HepG2 (cell line): ENCODE data around the gene ASAP2. TPM values are rescaled to one million over a fixed set of nuclear protein-coding genes. Genes with fewer than 3 reads are reported as not detected.

Experiments
- EP300 ChIP-seq, 3 experiments: sonication (generic) in 1 of 3; formaldehyde crosslinking in 1 of 3; IDR thresholded peaks; 2 replicates each; pipeline versions ENCODE4 v1.5.1 to v1.6.1; 2011 to 2020; ENCODE audit warnings: low read depth in 2 of 3, low read length in 2 of 3, borderline replicate concordance in 1 of 3, improper control_type of control experiment in 1 of 3, mild to moderate bottlenecking in 1 of 3, missing genetic modification reagents in 1 of 3, moderate library complexity in 1 of 3
- IRF2 ChIP-seq: IDR thresholded peaks from 2 replicates; pipeline ENCODE4 v1.6.1; 2018; ENCODE audit warnings: missing genetic modification reagents, missing compliant biosample characterization
- NCOR1 ChIP-seq: fragments of 200-600 bp; sonication (generic); IDR thresholded peaks from 2 replicates; pipeline ENCODE4 v1.7.0; 2017; ENCODE audit warnings: antibody characterized with exemption, low read length, borderline replicate concordance
- XBP1 ChIP-seq: sonication (generic); formaldehyde crosslinking; IDR thresholded peaks from 2 replicates; pipeline ENCODE4 v1.5.0; 2020; ENCODE audit warnings: missing genetic modification reagents
- ZMYM2 ChIP-seq: sonication (generic); formaldehyde crosslinking; IDR thresholded peaks from 2 replicates; pipeline ENCODE4 v1.8.0; 2022; ENCODE audit warnings: mild to moderate bottlenecking, missing genetic modification reagents
- ZNF816 ChIP-seq: sonication (generic); formaldehyde crosslinking; IDR thresholded peaks from 2 replicates; pipeline ENCODE4 v1.8.0; 2022; ENCODE audit warnings: missing genetic modification reagents, mild to moderate bottlenecking, borderline replicate concordance
- polyA plus RNA-seq, 8 experiments: library from polyadenylated mRNA; depleted of rRNA in 3 of 8; stranded (reverse) in 7 of 8; unstranded in 1 of 8; fragments of >200 nt; fragmentation: Illumina TruSeq in 4 of 8; extraction: Trizol in 4 of 8; gene quantifications; 2 replicates each; pipeline versions ENCODE4 v1.2.1 to v1.2.3, GENCODE V29; 2011 to 2016; ENCODE audit warnings: low read depth in 4 of 8, missing spikeins in 1 of 8, mixed read lengths in 1 of 8; ENCODE audit not compliant: insufficient read depth in 1 of 8
- total RNA-seq, 5 experiments: library from RNA; depleted of rRNA; stranded (reverse); fragments of >200 nt; fragmentation: Illumina TruSeq; extraction: Trizol; gene quantifications; 2 replicates each; pipeline ENCODE4 v1.2.3, GENCODE V29; 2016; ENCODE audit warnings: low read depth in 1 of 5
- TF ChIP-seq, protein P1 (sequence below): sonication (generic); formaldehyde crosslinking; IDR thresholded peaks from 2 replicates; pipeline ENCODE4 v1.4.0; 2020; ENCODE audit warnings: missing genetic modification reagents, mild to moderate bottlenecking, borderline replicate concordance
- TF ChIP-seq, protein P2 (sequence below): sonication (generic); formaldehyde crosslinking; IDR thresholded peaks from 2 replicates; pipeline ENCODE4 v1.4.0; 2020; ENCODE audit warnings: missing genetic modification reagents
- TF ChIP-seq, protein P3 (sequence below): IDR thresholded peaks from 2 replicates; pipeline ENCODE4 v1.6.1; 2016
- TF ChIP-seq, protein P4 (sequence below): sonication (generic); formaldehyde crosslinking; IDR thresholded peaks from 2 replicates; pipeline ENCODE4 v1.4.0; 2020; ENCODE audit warnings: mild to moderate bottlenecking, missing genetic modification reagents, borderline replicate concordance
- TF ChIP-seq, protein P5 (sequence below): IDR thresholded peaks from 2 replicates; pipeline ENCODE4 v1.6.1; 2016; ENCODE audit warnings: missing biosample characterization, missing genetic modification reagents, low read depth

The ASAP2 gene
- total and polyA plus RNA-seq, 2 of the 13 experiments (the other 11 are each of a cell fraction or from before 2014, with no cell fraction given), result 7.3 to 22.3 TPM

DNA sequence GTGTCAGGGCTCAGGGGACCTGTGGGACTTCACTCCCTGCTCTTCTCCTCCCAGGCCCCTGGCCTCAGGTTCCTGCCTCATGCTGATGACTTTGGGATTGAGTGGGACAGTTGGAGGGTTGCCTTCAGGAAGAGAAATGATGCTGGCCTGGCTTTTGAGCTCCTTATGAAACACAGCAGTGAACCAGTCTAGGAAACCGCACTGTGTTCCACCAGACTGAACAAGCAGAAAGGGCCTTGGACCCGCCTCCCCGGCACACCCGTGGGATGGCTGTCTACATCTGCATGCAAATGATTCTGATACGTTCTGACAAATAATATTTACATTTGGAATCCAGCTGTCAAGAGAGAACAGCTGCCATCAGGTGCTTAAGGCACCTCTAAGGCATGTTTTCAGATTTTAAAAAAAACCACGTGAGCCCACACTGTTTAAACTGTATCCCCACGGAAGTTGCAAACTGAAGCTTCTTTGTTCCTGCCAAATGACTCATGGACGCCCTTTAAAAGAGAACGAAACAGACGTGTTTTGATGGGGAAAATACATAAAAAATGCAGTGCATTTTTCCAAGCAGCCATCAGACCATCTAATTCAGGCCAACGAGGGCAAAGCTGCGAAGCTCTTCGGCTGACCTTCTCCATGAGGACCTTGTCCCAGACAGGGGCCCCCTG, 27.6 kb upstream of the ASAP2 start (continued):
- no peak for TF ChIP-seq XBP1 (CRISPR knock-in tag)
- TF ChIP-seq, protein P1, sequence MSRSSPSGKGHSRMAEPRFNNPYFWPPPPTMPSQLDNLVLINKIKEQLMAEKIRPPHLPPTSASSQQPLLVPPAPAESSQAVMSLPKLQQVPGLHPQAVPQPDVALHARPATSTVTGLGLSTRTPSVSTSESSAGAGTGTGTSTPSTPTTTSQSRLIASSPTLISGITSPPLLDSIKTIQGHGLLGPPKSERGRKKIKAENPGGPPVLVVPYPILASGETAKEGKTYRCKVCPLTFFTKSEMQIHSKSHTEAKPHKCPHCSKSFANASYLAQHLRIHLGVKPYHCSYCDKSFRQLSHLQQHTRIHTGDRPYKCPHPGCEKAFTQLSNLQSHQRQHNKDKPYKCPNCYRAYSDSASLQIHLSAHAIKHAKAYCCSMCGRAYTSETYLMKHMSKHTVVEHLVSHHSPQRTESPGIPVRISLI (CRISPR knock-in tag), result peak; percentile 38; the same call in 1 of the 2 replicates
- TF ChIP-seq, protein P2, sequence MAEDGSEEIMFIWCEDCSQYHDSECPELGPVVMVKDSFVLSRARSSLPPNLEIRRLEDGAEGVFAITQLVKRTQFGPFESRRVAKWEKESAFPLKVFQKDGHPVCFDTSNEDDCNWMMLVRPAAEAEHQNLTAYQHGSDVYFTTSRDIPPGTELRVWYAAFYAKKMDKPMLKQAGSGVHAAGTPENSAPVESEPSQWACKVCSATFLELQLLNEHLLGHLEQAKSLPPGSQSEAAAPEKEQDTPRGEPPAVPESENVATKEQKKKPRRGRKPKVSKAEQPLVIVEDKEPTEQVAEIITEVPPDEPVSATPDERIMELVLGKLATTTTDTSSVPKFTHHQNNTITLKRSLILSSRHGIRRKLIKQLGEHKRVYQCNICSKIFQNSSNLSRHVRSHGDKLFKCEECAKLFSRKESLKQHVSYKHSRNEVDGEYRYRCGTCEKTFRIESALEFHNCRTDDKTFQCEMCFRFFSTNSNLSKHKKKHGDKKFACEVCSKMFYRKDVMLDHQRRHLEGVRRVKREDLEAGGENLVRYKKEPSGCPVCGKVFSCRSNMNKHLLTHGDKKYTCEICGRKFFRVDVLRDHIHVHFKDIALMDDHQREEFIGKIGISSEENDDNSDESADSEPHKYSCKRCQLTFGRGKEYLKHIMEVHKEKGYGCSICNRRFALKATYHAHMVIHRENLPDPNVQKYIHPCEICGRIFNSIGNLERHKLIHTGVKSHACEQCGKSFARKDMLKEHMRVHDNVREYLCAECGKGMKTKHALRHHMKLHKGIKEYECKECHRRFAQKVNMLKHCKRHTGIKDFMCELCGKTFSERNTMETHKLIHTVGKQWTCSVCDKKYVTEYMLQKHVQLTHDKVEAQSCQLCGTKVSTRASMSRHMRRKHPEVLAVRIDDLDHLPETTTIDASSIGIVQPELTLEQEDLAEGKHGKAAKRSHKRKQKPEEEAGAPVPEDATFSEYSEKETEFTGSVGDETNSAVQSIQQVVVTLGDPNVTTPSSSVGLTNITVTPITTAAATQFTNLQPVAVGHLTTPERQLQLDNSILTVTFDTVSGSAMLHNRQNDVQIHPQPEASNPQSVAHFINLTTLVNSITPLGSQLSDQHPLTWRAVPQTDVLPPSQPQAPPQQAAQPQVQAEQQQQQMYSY (CRISPR knock-in tag), result 0 out of 2 replicates have a peak, but pooled peaks have one; percentile 30
- TF ChIP-seq, protein P3, sequence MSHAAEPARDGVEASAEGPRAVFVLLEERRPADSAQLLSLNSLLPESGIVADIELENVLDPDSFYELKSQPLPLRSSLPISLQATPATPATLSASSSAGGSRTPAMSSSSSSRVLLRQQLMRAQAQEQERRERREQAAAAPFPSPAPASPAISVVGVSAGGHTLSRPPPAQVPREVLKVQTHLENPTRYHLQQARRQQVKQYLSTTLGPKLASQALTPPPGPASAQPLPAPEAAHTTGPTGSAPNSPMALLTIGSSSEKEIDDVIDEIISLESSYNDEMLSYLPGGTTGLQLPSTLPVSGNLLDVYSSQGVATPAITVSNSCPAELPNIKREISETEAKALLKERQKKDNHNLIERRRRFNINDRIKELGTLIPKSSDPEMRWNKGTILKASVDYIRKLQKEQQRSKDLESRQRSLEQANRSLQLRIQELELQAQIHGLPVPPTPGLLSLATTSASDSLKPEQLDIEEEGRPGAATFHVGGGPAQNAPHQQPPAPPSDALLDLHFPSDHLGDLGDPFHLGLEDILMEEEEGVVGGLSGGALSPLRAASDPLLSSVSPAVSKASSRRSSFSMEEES (CRISPR knock-in tag), result peak; percentile 92
- no peak for TF ChIP-seq ZMYM2
- peak in 1 of 2 experiments; percentile 60; a peak in 1 of 4 replicates for TF ChIP-seq EP300 (IDR thresholded peaks at IDR 0.05; ENCODE audit: low read depth in 2 of 2, low read length in 2 of 2)
- TF ChIP-seq EP300 (CRISPR knock-in tag; IDR thresholded peaks at IDR 0.05; ENCODE audit: borderline replicate concordance), result 0 out of 2 replicates have a peak, but pooled peaks have one; percentile 36
- no peak for TF ChIP-seq IRF2 (CRISPR knock-in tag)
- TF ChIP-seq ZNF816 (CRISPR knock-in tag), result 0 out of 2 replicates have a peak, but pooled peaks have one; percentile 39
- TF ChIP-seq NCOR1, result no peak
- TF ChIP-seq, protein P4, sequence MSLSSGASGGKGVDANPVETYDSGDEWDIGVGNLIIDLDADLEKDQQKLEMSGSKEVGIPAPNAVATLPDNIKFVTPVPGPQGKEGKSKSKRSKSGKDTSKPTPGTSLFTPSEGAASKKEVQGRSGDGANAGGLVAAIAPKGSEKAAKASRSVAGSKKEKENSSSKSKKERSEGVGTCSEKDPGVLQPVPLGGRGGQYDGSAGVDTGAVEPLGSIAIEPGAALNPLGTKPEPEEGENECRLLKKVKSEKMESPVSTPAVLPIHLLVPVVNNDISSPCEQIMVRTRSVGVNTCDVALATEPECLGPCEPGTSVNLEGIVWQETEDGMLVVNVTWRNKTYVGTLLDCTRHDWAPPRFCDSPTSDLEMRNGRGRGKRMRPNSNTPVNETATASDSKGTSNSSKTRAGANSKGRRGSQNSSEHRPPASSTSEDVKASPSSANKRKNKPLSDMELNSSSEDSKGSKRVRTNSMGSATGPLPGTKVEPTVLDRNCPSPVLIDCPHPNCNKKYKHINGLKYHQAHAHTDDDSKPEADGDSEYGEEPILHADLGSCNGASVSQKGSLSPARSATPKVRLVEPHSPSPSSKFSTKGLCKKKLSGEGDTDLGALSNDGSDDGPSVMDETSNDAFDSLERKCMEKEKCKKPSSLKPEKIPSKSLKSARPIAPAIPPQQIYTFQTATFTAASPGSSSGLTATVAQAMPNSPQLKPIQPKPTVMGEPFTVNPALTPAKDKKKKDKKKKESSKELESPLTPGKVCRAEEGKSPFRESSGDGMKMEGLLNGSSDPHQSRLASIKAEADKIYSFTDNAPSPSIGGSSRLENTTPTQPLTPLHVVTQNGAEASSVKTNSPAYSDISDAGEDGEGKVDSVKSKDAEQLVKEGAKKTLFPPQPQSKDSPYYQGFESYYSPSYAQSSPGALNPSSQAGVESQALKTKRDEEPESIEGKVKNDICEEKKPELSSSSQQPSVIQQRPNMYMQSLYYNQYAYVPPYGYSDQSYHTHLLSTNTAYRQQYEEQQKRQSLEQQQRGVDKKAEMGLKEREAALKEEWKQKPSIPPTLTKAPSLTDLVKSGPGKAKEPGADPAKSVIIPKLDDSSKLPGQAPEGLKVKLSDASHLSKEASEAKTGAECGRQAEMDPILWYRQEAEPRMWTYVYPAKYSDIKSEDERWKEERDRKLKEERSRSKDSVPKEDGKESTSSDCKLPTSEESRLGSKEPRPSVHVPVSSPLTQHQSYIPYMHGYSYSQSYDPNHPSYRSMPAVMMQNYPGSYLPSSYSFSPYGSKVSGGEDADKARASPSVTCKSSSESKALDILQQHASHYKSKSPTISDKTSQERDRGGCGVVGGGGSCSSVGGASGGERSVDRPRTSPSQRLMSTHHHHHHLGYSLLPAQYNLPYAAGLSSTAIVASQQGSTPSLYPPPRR, result no peak
- TF ChIP-seq, protein P5, sequence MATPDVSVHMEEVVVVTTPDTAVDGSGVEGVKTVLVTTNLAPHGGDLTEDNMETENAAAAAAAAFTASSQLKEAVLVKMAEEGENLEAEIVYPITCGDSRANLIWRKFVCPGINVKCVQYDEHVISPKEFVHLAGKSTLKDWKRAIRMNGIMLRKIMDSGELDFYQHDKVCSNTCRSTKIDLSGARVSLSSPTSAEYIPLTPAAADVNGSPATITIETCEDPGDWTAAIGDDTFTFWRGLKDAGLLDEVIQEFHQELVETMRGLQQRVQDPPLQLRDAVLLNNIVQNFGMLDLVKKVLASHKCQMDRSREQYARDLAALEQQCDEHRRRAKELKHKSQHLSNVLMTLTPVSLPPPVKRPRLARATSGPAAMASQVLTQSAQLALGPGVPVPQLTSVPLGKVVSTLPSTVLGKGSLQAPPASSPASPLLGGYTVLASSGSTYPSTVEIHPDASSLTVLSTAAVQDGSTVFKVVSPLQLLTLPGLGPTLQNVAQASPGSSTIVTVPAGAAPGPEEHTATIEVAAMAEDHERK (CRISPR knock-in tag), result no peak
